HepG2 (cell line): ENCODE results near the gene RSBN1L. TPM values are rescaled to one million over a fixed set of nuclear protein-coding genes. Genes with fewer than 3 reads are reported as not detected.

ENCODE experiments used
- ATAC-seq: fragments of 200-7000 bp; cut with Tn5 transposase; 3 replicates; pipeline ENCODE4 v1.9.1; 2020; ENCODE audit warnings: mild to moderate bottlenecking, moderate library complexity
- BruUV-seq: library from RNA; stranded (reverse); fragments of 400-500 nt; replicated peaks from 2 replicates; lab custom pipeline; 2021; lab: Mats Ljungman, UMichigan
- CTCF ChIA-PET: fragments of 300-600 bp; formaldehyde crosslinking; extraction: SDS; loops from one replicate; lab custom pipeline; 2021; ENCODE audit warnings: low total read pairs, inconsistent platforms, low intra/inter-chr PET ratio; lab: Yijun Ruan, JAX
- POLR2A ChIA-PET: fragments of 350-600 bp; sonication (Branson Sonifier 250); formaldehyde crosslinking; loops from one replicate; lab custom pipeline; 2020; ENCODE audit warnings: antibody characterized with exemption, inconsistent platforms; lab: Yijun Ruan, JAX
- DNase-seq: peaks from one replicate; pipeline ENCODE4 v3.0.0-alpha.2; 2015; ENCODE audit warnings: low spot score
- FAIRE-seq: peaks from 3 replicates; lab custom pipeline; 2011; peaks lifted over from hg19 to GRCh38; lab: Jason Lieb, UNC
- H2AFZ ChIP-seq: one replicate; pipeline ENCODE4 v1.6.1; 2011; ENCODE audit warnings: low read length, inconsistent platforms
- H3K27ac ChIP-seq: fragments of 300-600 bp; 3 replicates; pipeline ENCODE4 v1.8.0; 2011; ENCODE audit warnings: mixed run types, mild to moderate bottlenecking, mixed read lengths, low read length, inconsistent platforms; ENCODE audit not compliant: insufficient read depth; ENCODE audit errors: extremely low read length
- H3K27me3 ChIP-seq, 2 experiments: fragments of 200-600 bp in 1 of 2; 2 replicates in 1 of 2; 3 replicates in 1 of 2; pipeline versions ENCODE4 v1.6.0 to v1.8.0; 2011; ENCODE audit warnings: low read length in 2 of 2, mild to moderate bottlenecking in 2 of 2, moderate library complexity in 2 of 2, inconsistent platforms in 1 of 2; ENCODE audit not compliant: insufficient read depth in 2 of 2, control insufficient read depth in 1 of 2
- H3K36me3 ChIP-seq, 2 experiments: fragments of 200-600 bp in 1 of 2; replicated peaks in 1 of 2; 2 replicates in 1 of 2; 3 replicates in 1 of 2; pipeline versions ENCODE4 v1.5.1 to v1.8.0; 2011; ENCODE audit warnings: low read length in 2 of 2, inconsistent platforms in 1 of 2; ENCODE audit not compliant: insufficient read depth in 2 of 2, control insufficient read depth in 1 of 2
- H3K4me1 ChIP-seq: 2 replicates; pipeline ENCODE4 v1.5.1; 2012; ENCODE audit warnings: low read length, inconsistent platforms; ENCODE audit not compliant: insufficient read depth
- H3K4me2 ChIP-seq: 2 replicates; pipeline ENCODE4 v1.6.0; 2011; ENCODE audit warnings: low read depth, low read length, inconsistent platforms
- H3K4me3 ChIP-seq, 3 experiments: fragments of 200-600 bp in 1 of 3; sonication (generic), shearing (Covaris generic) in 1 of 3; replicated peaks in 1 of 3; 2 replicates each; pipeline ENCODE4 v1.5.1; 2011 to 2016; ENCODE audit warnings: low read length in 3 of 3, inconsistent platforms in 2 of 3, low read depth in 2 of 3, mild to moderate bottlenecking in 2 of 3, control low read depth in 1 of 3, mixed read lengths in 1 of 3; ENCODE audit not compliant: insufficient read depth in 1 of 3
- H3K79me2 ChIP-seq: one replicate; pipeline ENCODE4 v1.6.1; 2011; ENCODE audit warnings: low read length, inconsistent platforms; ENCODE audit not compliant: insufficient read depth
- H3K9ac ChIP-seq: 2 replicates; pipeline ENCODE4 v1.6.0; 2011; ENCODE audit warnings: mild to moderate bottlenecking, low read depth, low read length, inconsistent platforms; ENCODE audit not compliant: insufficient read depth
- H3K9me3 ChIP-seq: 2 replicates; pipeline ENCODE4 v1.5.1; 2012; ENCODE audit warnings: mild to moderate bottlenecking, low read length
- H4K20me1 ChIP-seq: 2 replicates; pipeline ENCODE4 v1.6.0; 2011; ENCODE audit warnings: inconsistent platforms, mild to moderate bottlenecking, low read length, moderate library complexity; ENCODE audit not compliant: insufficient read depth
- AKAP8 ChIP-seq: sonication (generic); formaldehyde crosslinking; IDR thresholded peaks from 2 replicates; pipeline ENCODE4 v1.5.1; 2020; ENCODE audit warnings: mild to moderate bottlenecking, missing genetic modification reagents
- ATAD3A ChIP-seq: sonication (generic); formaldehyde crosslinking; IDR thresholded peaks from 2 replicates; pipeline ENCODE4 v1.4.0; 2020; ENCODE audit warnings: missing genetic modification reagents
- GTF2F1 ChIP-seq: fragments of 150-350 bp; IDR thresholded peaks from 2 replicates; pipeline ENCODE4 v1.6.1; 2014; ENCODE audit warnings: low read length
- IRX3 ChIP-seq: sonication (generic); formaldehyde crosslinking; IDR thresholded peaks from 2 replicates; pipeline ENCODE4 v1.8.1; 2023; ENCODE audit warnings: mild to moderate bottlenecking, low read depth, missing genetic modification reagents, borderline replicate concordance
- ISX ChIP-seq: sonication (generic); formaldehyde crosslinking; conservative IDR thresholded peaks from 2 replicates; pipeline ENCODE4 v1.5.0; 2020; ENCODE audit warnings: missing genetic modification reagents
- KAT2B ChIP-seq: fragments of 150-350 bp; IDR thresholded peaks from 2 replicates; pipeline ENCODE4 v1.6.1; 2014; ENCODE audit warnings: low read depth, low read length, borderline replicate concordance
- KDM2A ChIP-seq: sonication (generic); formaldehyde crosslinking; IDR thresholded peaks from 2 replicates; pipeline ENCODE4 v1.4.0; 2020; ENCODE audit warnings: low read depth, missing genetic modification reagents, borderline replicate concordance
- MEIS2 ChIP-seq: sonication (generic); formaldehyde crosslinking; IDR thresholded peaks from 2 replicates; pipeline ENCODE4 v1.9.0; 2021; ENCODE audit warnings: mild to moderate bottlenecking, missing genetic modification reagents
- MTA3 ChIP-seq: sonication (generic); formaldehyde crosslinking; IDR thresholded peaks from 2 replicates; pipeline ENCODE4 v1.4.0; 2020; ENCODE audit warnings: missing genetic modification reagents
- NFYB ChIP-seq: sonication (generic); formaldehyde crosslinking; IDR thresholded peaks from 2 replicates; pipeline ENCODE4 v1.4.0; 2020; ENCODE audit warnings: missing genetic modification reagents
- POLR2G ChIP-seq: fragments of 200-400 bp; formaldehyde crosslinking; IDR thresholded peaks from 2 replicates; pipeline ENCODE4 v1.6.1; 2018; ENCODE audit warnings: mild to moderate bottlenecking, low read depth, low read length, moderate library complexity
- TBP ChIP-seq: sonication (generic); formaldehyde crosslinking; IDR thresholded peaks from 2 replicates; pipeline ENCODE4 v1.5.0; 2020; ENCODE audit warnings: missing genetic modification reagents
- ZNF180 ChIP-seq: sonication (generic); formaldehyde crosslinking; IDR thresholded peaks from 2 replicates; pipeline ENCODE4 v1.4.0; 2020; ENCODE audit warnings: low read depth, missing genetic modification reagents, borderline replicate concordance
- ZNF224 ChIP-seq: sonication (generic); formaldehyde crosslinking; IDR thresholded peaks from 2 replicates; pipeline ENCODE4 v1.5.0; 2020; ENCODE audit warnings: mild to moderate bottlenecking, missing genetic modification reagents
- ZNF253 ChIP-seq: sonication (generic); formaldehyde crosslinking; IDR thresholded peaks from 2 replicates; pipeline ENCODE4 v1.8.0; 2022; ENCODE audit warnings: mild to moderate bottlenecking, missing genetic modification reagents, borderline replicate concordance
- ZNF263 ChIP-seq: sonication (generic); formaldehyde crosslinking; IDR thresholded peaks from 2 replicates; pipeline ENCODE4 v1.4.0; 2020; ENCODE audit warnings: missing genetic modification reagents
- ZNF326 ChIP-seq: sonication (generic); formaldehyde crosslinking; IDR thresholded peaks from 2 replicates; pipeline ENCODE4 v1.4.0; 2020; ENCODE audit warnings: missing genetic modification reagents, borderline replicate concordance
- ZNF558 ChIP-seq: sonication (generic); formaldehyde crosslinking; IDR thresholded peaks from 2 replicates; pipeline ENCODE4 v1.9.0; 2022; ENCODE audit warnings: mild to moderate bottlenecking, missing genetic modification reagents, borderline replicate concordance
- ZNF710 ChIP-seq: sonication (generic); formaldehyde crosslinking; IDR thresholded peaks from 2 replicates; pipeline ENCODE4 v1.5.0; 2020; ENCODE audit warnings: mild to moderate bottlenecking, missing genetic modification reagents, borderline replicate concordance
- ZNF713 ChIP-seq: sonication (generic); formaldehyde crosslinking; IDR thresholded peaks from 2 replicates; pipeline ENCODE4 v1.4.0; 2020; ENCODE audit warnings: mild to moderate bottlenecking, missing genetic modification reagents
- ZSCAN20 ChIP-seq: sonication (generic); formaldehyde crosslinking; IDR thresholded peaks from 2 replicates; pipeline ENCODE4 v1.4.0; 2020; ENCODE audit warnings: missing genetic modification reagents, mild to moderate bottlenecking, borderline replicate concordance
- in situ Hi-C: cut with HindIII; loops from 2 replicates; pipeline ENCODE4 v1.10.0; 2017; ENCODE audit warnings: low pct_unique_long_range_greater_than_20kb; ENCODE audit not compliant: extremely low pct_ligation_motif_present
- intact Hi-C: fragments of 100-400 bp; cut with micrococcal nuclease; formaldehyde crosslinking; loops from one replicate; pipeline ENCODE4 v1.10.0; 2022; ENCODE audit not compliant: unreplicated experiment
- polyA plus RNA-seq, 8 experiments: library from polyadenylated mRNA; depleted of rRNA in 3 of 8; stranded (reverse) in 7 of 8; unstranded in 1 of 8; fragments of >200 nt; fragmentation: Illumina TruSeq in 4 of 8; extraction: Trizol in 4 of 8; gene quantifications; 2 replicates each; pipeline versions ENCODE4 v1.2.1 to v1.2.3, GENCODE V29; 2011 to 2016; ENCODE audit warnings: low read depth in 4 of 8, missing spikeins in 1 of 8, mixed read lengths in 1 of 8; ENCODE audit not compliant: insufficient read depth in 1 of 8
- total RNA-seq, 5 experiments: library from RNA; depleted of rRNA; stranded (reverse); fragments of >200 nt; fragmentation: Illumina TruSeq; extraction: Trizol; gene quantifications; 2 replicates each; pipeline ENCODE4 v1.2.3, GENCODE V29; 2016; ENCODE audit warnings: low read depth in 1 of 5

The RSBN1L gene
- total and polyA plus RNA-seq, 2 of the 13 experiments (the other 11 are each of a cell fraction or from before 2014, with no cell fraction given), result 7.7 to 21.3 TPM

- no peak for TF ChIP-seq ZSCAN20 (CRISPR knock-in tag)
- TF ChIP-seq KDM2A, result no peak
- TF ChIP-seq ZNF558 (CRISPR knock-in tag), result no peak
- TF ChIP-seq ZNF710 (CRISPR knock-in tag), result no peak
- TF ChIP-seq ZNF224 (CRISPR knock-in tag), result no peak
Measured at GRCh38 chr7:77662869-77663268, 33.4 kb upstream of the RSBN1L start (continued).

- Histone ChIP-seq H4K20me1 (no peaks in the 10 kb centered on the region), H2AFZ (no peak overlapping the region), H3K27ac (no peak overlapping the region), H3K79me2 (no peaks in the 10 kb centered on the region), H3K9me3 (no peaks in the 10 kb centered on the region), H3K4me2 (no peak overlapping the region), H3K9ac (no peak overlapping the region), H3K27me3 (no peaks in the 10 kb centered on the region), H3K4me1 (no peaks in the 10 kb centered on the region), H3K4me3 (no peak overlapping the region), H3K36me3 (no peaks in the 10 kb centered on the region)
- no peak for DNase-seq
- FAIRE-seq, result no peak
- no TSS peak for BruUV-seq
- ATAC-seq, result no peak
- in situ Hi-C loops (no loop called here), intact Hi-C loops (no loop called here)
- no peak for TF ChIP-seq ZNF180 (CRISPR knock-in tag)
- no peak for TF ChIP-seq MEIS2
- no peak for TF ChIP-seq NFYB (CRISPR knock-in tag)
- no peak for TF ChIP-seq ISX (CRISPR knock-in tag)
- no peak for TF ChIP-seq ZNF713 (CRISPR knock-in tag)
- no peak for TF ChIP-seq GTF2F1
- TF ChIP-seq MTA3 (CRISPR knock-in tag), result no peak
- no peak for TF ChIP-seq POLR2G
- TF ChIP-seq AKAP8 (CRISPR knock-in tag), result no peak
- no peak for TF ChIP-seq TBP (CRISPR knock-in tag)
- no peak for TF ChIP-seq IRX3
- no peak for TF ChIP-seq ZNF253 (CRISPR knock-in tag)
- no peak for TF ChIP-seq ZNF326 (CRISPR knock-in tag)
- no peak for TF ChIP-seq ZNF263 (CRISPR knock-in tag)
- TF ChIP-seq KAT2B, result no peak
- no peak for TF ChIP-seq ATAD3A (CRISPR knock-in tag)
- ChIA-PET CTCF (no interaction called here), POLR2A (no interaction called here)
Measured at GRCh38 chr7:77664715-77665114, 31.5 kb upstream of the RSBN1L start.
